H1 (cell line): ENCODE measurements around the gene KIAA1755. TPM values are rescaled to one million over a fixed set of nuclear protein-coding genes. Genes with fewer than 3 reads are reported as not detected.

Experiments used
- CTCF ChIA-PET: fragments of 300-600 bp; sonication (Branson Sonifier 250); formaldehyde crosslinking; loops from one replicate; lab custom pipeline; 2021; ENCODE audit not compliant: partially characterized antibody; lab: Charles Lee
- POLR2A ChIA-PET: fragments of 300-600 bp; sonication (Branson Sonifier 250); formaldehyde crosslinking; loops from one replicate; lab custom pipeline; 2021; ENCODE audit warnings: inconsistent platforms; ENCODE audit not compliant: partially characterized antibody; lab: Charles Lee
- DNase-seq, 2 experiments: peaks; one replicate each; pipeline versions ENCODE4 v3.0.0 to v3.0.0-alpha.2; 2010 to 2022; ENCODE audit warnings: low spot score in 2 of 2, low read depth in 1 of 2, mixed read lengths in 1 of 2
- FAIRE-seq: peaks from 2 replicates; lab custom pipeline; 2011; peaks lifted over from hg19 to GRCh38; lab: Jason Lieb, UNC
- H2AFZ ChIP-seq: 2 replicates; pipeline ENCODE4 v1.8.1; 2012; ENCODE audit warnings: low read length, inconsistent platforms
- H2AK5ac ChIP-seq: 2 replicates; pipeline ENCODE4 v1.6.1; 2013; ENCODE audit warnings: low read depth, low read length
- H2BK120ac ChIP-seq: replicated peaks from 2 replicates; pipeline ENCODE3; 2013; ENCODE audit warnings: low read depth, low read length, inconsistent platforms
- H2BK12ac ChIP-seq: 2 replicates; pipeline ENCODE4 v1.6.1; 2013; ENCODE audit warnings: low read depth, low read length
- H2BK15ac ChIP-seq: 2 replicates; pipeline ENCODE4 v1.6.1; 2013; ENCODE audit warnings: low read length
- H2BK20ac ChIP-seq: 2 replicates; pipeline ENCODE4 v1.6.1; 2013; ENCODE audit warnings: low read length
- H2BK5ac ChIP-seq: 2 replicates; pipeline ENCODE4 v1.6.1; 2013; ENCODE audit warnings: low read depth, low read length
- H3K14ac ChIP-seq: 2 replicates; pipeline ENCODE4 v1.6.1; 2013; ENCODE audit warnings: inconsistent platforms; ENCODE audit not compliant: insufficient read length
- H3K18ac ChIP-seq: 2 replicates; pipeline ENCODE4 v1.6.1; 2013; ENCODE audit warnings: low read length; ENCODE audit errors: extremely low read depth
- H3K23ac ChIP-seq: 2 replicates; pipeline ENCODE4 v1.6.1; 2013; ENCODE audit warnings: inconsistent platforms; ENCODE audit not compliant: insufficient read length
- H3K23me2 ChIP-seq: 2 replicates; pipeline ENCODE4 v1.6.1; 2013; ENCODE audit warnings: low read depth, low read length
- H3K27ac ChIP-seq: 2 replicates; pipeline ENCODE4 v1.6.1; 2011; ENCODE audit warnings: low read depth, low read length, inconsistent platforms
- H3K27me3 ChIP-seq, 4 experiments: replicated peaks in 1 of 4; 1 replicate in 1 of 4; 2 replicates in 3 of 4; pipeline versions ENCODE4 v1.6.1 to v1.8.1; 2011 to 2013; ENCODE audit warnings: low read length in 3 of 4, mild to moderate bottlenecking in 3 of 4, inconsistent platforms in 2 of 4, mixed read lengths in 2 of 4, moderate library complexity in 1 of 4; ENCODE audit not compliant: control insufficient read depth in 3 of 4, insufficient read depth in 3 of 4; ENCODE audit errors: extremely low read depth in 1 of 4
- H3K36me3 ChIP-seq, 4 experiments: 2 replicates each; pipeline versions ENCODE4 v1.6.1 to v1.8.1; 2011 to 2013; ENCODE audit warnings: mild to moderate bottlenecking in 4 of 4, low read length in 3 of 4, moderate library complexity in 2 of 4, control low read depth in 1 of 4, inconsistent platforms in 1 of 4; ENCODE audit not compliant: insufficient read depth in 4 of 4, control insufficient read depth in 2 of 4
- H3K4ac ChIP-seq: replicated peaks from 2 replicates; pipeline ENCODE3; 2013; ENCODE audit warnings: low read length, low read depth, mixed read lengths, inconsistent platforms; ENCODE audit not compliant: insufficient read length
- H3K4me1 ChIP-seq, 4 experiments: replicated peaks in 1 of 4; 1 replicate in 1 of 4; 2 replicates in 3 of 4; pipeline versions ENCODE4 v1.6.1 to v1.8.1; 2011 to 2013; ENCODE audit warnings: low read length in 3 of 4, inconsistent platforms in 2 of 4, mixed read lengths in 1 of 4; ENCODE audit not compliant: insufficient read depth in 4 of 4, control insufficient read depth in 3 of 4
- H3K4me2 ChIP-seq, 2 experiments: 2 replicates each; pipeline versions ENCODE4 v1.6.1 to v1.8.1; 2011 to 2013; ENCODE audit warnings: low read depth in 2 of 2, low read length in 2 of 2, control low read depth in 1 of 2, inconsistent platforms in 1 of 2, mild to moderate bottlenecking in 1 of 2; ENCODE audit not compliant: insufficient read depth in 1 of 2
- H3K4me3 ChIP-seq, 4 experiments: fragments of 200-600, 300-600 bp in 1 of 4; sonication (generic), shearing (Covaris generic), sonication (Bioruptor Twin) in 1 of 4; 2 replicates each; pipeline versions ENCODE4 v1.5.1 to v1.8.1; 2011 to 2016; ENCODE audit warnings: low read length in 4 of 4, low read depth in 3 of 4, control low read depth in 2 of 4, inconsistent platforms in 2 of 4, mild to moderate bottlenecking in 2 of 4, mixed read lengths in 1 of 4, moderate library complexity in 1 of 4; ENCODE audit not compliant: insufficient read depth in 2 of 4; ENCODE audit errors: extremely low read depth in 1 of 4
- H3K56ac ChIP-seq: replicated peaks from 2 replicates; pipeline ENCODE3; 2013; ENCODE audit warnings: low read depth, mild to moderate bottlenecking, mixed read lengths, low read length, inconsistent platforms; ENCODE audit not compliant: insufficient read length
- H3K79me1 ChIP-seq: 2 replicates; pipeline ENCODE4 v1.6.1; 2013; ENCODE audit warnings: low read depth, low read length, control low read depth
- H3K79me2 ChIP-seq, 2 experiments: 2 replicates each; pipeline versions ENCODE4 v1.6.1 to v1.8.1; 2012 to 2013; ENCODE audit warnings: low read length in 2 of 2, mild to moderate bottlenecking in 2 of 2, inconsistent platforms in 1 of 2; ENCODE audit not compliant: insufficient read depth in 2 of 2, control insufficient read depth in 1 of 2
- H3K9ac ChIP-seq, 4 experiments: replicated peaks in 1 of 4; 1 replicate in 1 of 4; 2 replicates in 3 of 4; pipeline versions ENCODE4 v1.6.1 to v1.8.1; 2011 to 2013; ENCODE audit warnings: low read depth in 3 of 4, low read length in 3 of 4, control low read depth in 2 of 4, mild to moderate bottlenecking in 2 of 4, moderate library complexity in 2 of 4, inconsistent platforms in 1 of 4; ENCODE audit errors: extremely low read depth in 1 of 4
- H3K9me3 ChIP-seq, 2 experiments: 2 replicates each; pipeline versions ENCODE4 v1.6.1 to v1.8.1; 2012 to 2013; ENCODE audit warnings: mild to moderate bottlenecking in 2 of 2, moderate library complexity in 2 of 2, control low read depth in 1 of 2, inconsistent platforms in 1 of 2, low read depth in 1 of 2, low read length in 1 of 2, mixed read lengths in 1 of 2; ENCODE audit not compliant: insufficient read depth in 2 of 2
- H4K20me1 ChIP-seq, 2 experiments: replicated peaks in 1 of 2; 2 replicates each; pipeline versions ENCODE3 to v1.8.1; 2011 to 2013; ENCODE audit warnings: inconsistent platforms in 2 of 2, low read length in 2 of 2, mild to moderate bottlenecking in 1 of 2; ENCODE audit not compliant: insufficient read depth in 2 of 2, control insufficient read depth in 1 of 2
- H4K5ac ChIP-seq: 2 replicates; pipeline ENCODE4 v1.6.1; 2013; ENCODE audit warnings: low read length, low read depth, mixed read lengths, inconsistent platforms; ENCODE audit not compliant: insufficient read length
- H4K8ac ChIP-seq: 2 replicates; pipeline ENCODE4 v1.8.0; 2013; ENCODE audit warnings: mild to moderate bottlenecking, moderate library complexity, low read length, inconsistent platforms; ENCODE audit not compliant: insufficient read depth; ENCODE audit errors: extremely low read depth
- H4K91ac ChIP-seq: replicated peaks from 2 replicates; pipeline ENCODE3; 2013; ENCODE audit warnings: low read length, mixed read lengths, inconsistent platforms; ENCODE audit not compliant: insufficient read length
- CTBP2 ChIP-seq: IDR thresholded peaks from 2 replicates; pipeline ENCODE4 v1.7.0; 2011; ENCODE audit warnings: borderline replicate concordance, mild to moderate bottlenecking, moderate library complexity, mixed read lengths, low read length; ENCODE audit not compliant: insufficient read depth, insufficient read length
- POU5F1 ChIP-seq: IDR thresholded peaks from 2 replicates; pipeline ENCODE4 v1.6.1; 2011; ENCODE audit warnings: low read depth, mild to moderate bottlenecking, low read length, moderate library complexity
- RAD21 ChIP-seq, 2 experiments: IDR thresholded peaks in 1 of 2; conservative IDR thresholded peaks in 1 of 2; 2 replicates each; pipeline ENCODE4 v1.6.1; 2011; ENCODE audit warnings: low read depth in 2 of 2, low read length in 2 of 2, improper control_type of control experiment in 1 of 2, inconsistent platforms in 1 of 2, mild to moderate bottlenecking in 1 of 2, moderate library complexity in 1 of 2
- SP1 ChIP-seq: IDR thresholded peaks from 2 replicates; pipeline ENCODE4 v1.6.1; 2011; ENCODE audit warnings: low read depth, low read length
- SRF ChIP-seq: IDR thresholded peaks from 2 replicates; pipeline ENCODE4 v1.6.1; 2011; ENCODE audit warnings: mild to moderate bottlenecking, low read depth, low read length, moderate library complexity
- TAF7 ChIP-seq: optimal IDR thresholded peaks from 2 replicates; pipeline ENCODE3; 2011; ENCODE audit warnings: low read depth, mild to moderate bottlenecking, inconsistent platforms, low read length, moderate library complexity, borderline replicate concordance
- TBP ChIP-seq: IDR thresholded peaks from 2 replicates; pipeline ENCODE4 v1.6.1; 2011; ENCODE audit warnings: low read depth, low read length, improper control_type of control experiment
- TCF12 ChIP-seq: IDR thresholded peaks from 2 replicates; pipeline ENCODE4 v1.6.1; 2011; ENCODE audit warnings: low read depth, mild to moderate bottlenecking, low read length
- USF2 ChIP-seq: IDR thresholded peaks from 2 replicates; pipeline ENCODE4 v1.6.1; 2011; ENCODE audit warnings: low read length, improper control_type of control experiment
- YY1 ChIP-seq: IDR thresholded peaks from 2 replicates; pipeline ENCODE4 v1.6.1; 2011; ENCODE audit warnings: low read depth, mild to moderate bottlenecking, low read length
- WGBS, 2 experiments: shearing (Covaris generic) in 1 of 2; methylation state at CpG; one replicate each; pipeline versions ENCODE4 v1.1.6 to v1.1.7; 2013 to 2015; ENCODE audit warnings: low lambda C conversion rate in 2 of 2, mixed read lengths in 2 of 2, inconsistent platforms in 1 of 2, low coverage in 1 of 2, missing lambda C conversion rate in 1 of 2; ENCODE audit not compliant: insufficient replicate concordance in 2 of 2, insufficient coverage in 1 of 2, insufficient read length in 1 of 2; ENCODE audit errors: extremely low coverage in 1 of 2, missing lambda C conversion rate in 1 of 2; 5-methylcytosine and 5-hydroxymethylcytosine counted together
- polyA plus RNA-seq, 7 experiments: library from polyadenylated mRNA; depleted of rRNA in 3 of 7; stranded (reverse) in 5 of 7; unstranded in 2 of 7; fragments of >200 nt in 5 of 7; fragments of 200-250 nt in 2 of 7; gene quantifications; 1 replicate in 5 of 7; 2 replicates in 1 of 7; 4 replicates in 1 of 7; pipeline versions ENCODE4 v1.2.1 to v1.2.3, GENCODE V29; 2011 to 2013; ENCODE audit warnings: missing spikeins in 2 of 7, mixed read lengths in 2 of 7
- total RNA-seq: library from RNA; stranded (reverse); fragmentation: NEBNext Ultra II Directional; extraction: Animal tissue kit (Norgen Biotek cat#: 25700); gene quantifications from 2 replicates; pipeline ENCODE4 v1.2.1, GENCODE V29; 2021
- TF ChIP-seq, protein P1 (sequence below): IDR thresholded peaks from 2 replicates; pipeline ENCODE4 v1.6.1; 2012; ENCODE audit warnings: low read length, inconsistent platforms

The KIAA1755 gene
- total and polyA plus RNA-seq, 2 of the 8 experiments (the other 6 are each of a cell fraction or from before 2014, with no cell fraction given): 0.23 TPM; not detected in 1

- no peaks in the 10 kb centered on the region for H3K79me1 ChIP-seq
- FAIRE-seq: no peak
- TF ChIP-seq POU5F1 (no peak), SRF (no peak), RAD21 (IDR thresholded peaks at IDR 0.05 in 1 of 2, conservative IDR thresholded peaks at IDR 0.05 in 1 of 2; ENCODE audit: low read depth in 2 of 2, low read length in 2 of 2) (no peak), CTBP2 (no peak), USF2 (no peak), TBP (no peak), TAF7 (no peak), TCF12 (no peak), YY1 (no peak), SP1 (no peak)
- TF ChIP-seq, protein P1, sequence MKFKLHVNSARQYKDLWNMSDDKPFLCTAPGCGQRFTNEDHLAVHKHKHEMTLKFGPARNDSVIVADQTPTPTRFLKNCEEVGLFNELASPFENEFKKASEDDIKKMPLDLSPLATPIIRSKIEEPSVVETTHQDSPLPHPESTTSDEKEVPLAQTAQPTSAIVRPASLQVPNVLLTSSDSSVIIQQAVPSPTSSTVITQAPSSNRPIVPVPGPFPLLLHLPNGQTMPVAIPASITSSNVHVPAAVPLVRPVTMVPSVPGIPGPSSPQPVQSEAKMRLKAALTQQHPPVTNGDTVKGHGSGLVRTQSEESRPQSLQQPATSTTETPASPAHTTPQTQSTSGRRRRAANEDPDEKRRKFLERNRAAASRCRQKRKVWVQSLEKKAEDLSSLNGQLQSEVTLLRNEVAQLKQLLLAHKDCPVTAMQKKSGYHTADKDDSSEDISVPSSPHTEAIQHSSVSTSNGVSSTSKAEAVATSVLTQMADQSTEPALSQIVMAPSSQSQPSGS: no peak
These were observed 2.4 kb upstream of the KIAA1755 start for GRCh38 chr20:38262931-38263330.

More at GRCh38 chr20:38262931-38263330, 2.4 kb upstream of the KIAA1755 start:
- Histone ChIP-seq H3K9ac (no peak overlapping the region), H3K4me2 (no peak overlapping the region), H3K27ac (no peak overlapping the region), H3K4me3 (no peak overlapping the region), H3K23ac (no peak overlapping the region), H2BK12ac (no peak overlapping the region), H3K9me3 (no peaks in the 10 kb centered on the region), H3K14ac (no peak overlapping the region), H4K8ac (no peak overlapping the region), H3K56ac (no peak overlapping the region), H2AK5ac (no peak overlapping the region), H2BK5ac (no peak overlapping the region), H3K79me2 (no peaks in the 10 kb centered on the region), H4K5ac (no peak overlapping the region), H3K4ac (no peak overlapping the region), H2BK120ac (no peak overlapping the region), H4K91ac (no peak overlapping the region), H2BK15ac (no peak overlapping the region), H3K4me1 (peaks cover 0 to 5% (median 2%) of the 10 kb centered on the region in 4 experiments; a peak in 4 of 7 replicates), H3K36me3 (no peaks in the 10 kb centered on the region), H3K23me2 (peaks cover 4% of the 10 kb centered on the region; the same call in 1 of the 2 replicates), H3K18ac (no peak overlapping the region), H2BK20ac (no peak overlapping the region), H2AFZ (no peak overlapping the region), H4K20me1 (no peaks in the 10 kb centered on the region), H3K27me3 (peaks cover 3 to 18% (median 12%) of the 10 kb centered on the region in 4 experiments; a peak in 5 of 7 replicates)
- no peak for DNase-seq
- ChIA-PET CTCF (interaction anchor here (0.9 to 1.9 kb wide), 6 partner anchors 11 to 85 kb away, joined by 3 to 7 read pairs (median 4); no protein-coding TSS in a partner anchor), POLR2A (no interaction called here)
- WGBS, 2 experiments: 90% methylated on average over 6 of the region's 6 CpGs; no CpG with 5 or more reads in 1 of the 2 experiments
